ENCODE measurements around the gene SLC35F2.

Gene SLC35F2

GRCh38 chr11:107751082-107751481 is 107.5 kb downstream of the SLC35F2 start:
- Mint-ChIP-seq H3K9me3 (no peaks in the 10 kb centered on the region), H3K36me3 (ENCODE audit: low read depth) (no peaks in the 10 kb centered on the region), H3K27ac (no peak overlapping the region), H3K4me3 (no peak overlapping the region), H3K27me3 (peaks cover 8% of the 10 kb centered on the region), H3K4me1 (ENCODE audit: low read depth) (no peaks in the 10 kb centered on the region)
- no peak for DNase-seq

- H3K27me3 Mint-ChIP-seq: peaks cover 8% of the 10 kb centered on the region
- no peaks in the 10 kb centered on the region for H3K9me3 Mint-ChIP-seq
- H3K4me1 Mint-ChIP-seq (ENCODE audit: low read depth): no peaks in the 10 kb centered on the region
- no peaks in the 10 kb centered on the region for H3K36me3 Mint-ChIP-seq (ENCODE audit: low read depth)
- no peak for DNase-seq
- no peak overlapping the region for H3K27ac Mint-ChIP-seq
- H3K4me3 Mint-ChIP-seq: no peak overlapping the region
These were observed 108.3 kb downstream of the SLC35F2 start for GRCh38 chr11:107750313-107750712.

- H3K36me3 Mint-ChIP-seq (ENCODE audit: low read depth): no peaks in the 10 kb centered on the region
- H3K4me1 Mint-ChIP-seq (ENCODE audit: low read depth): no peaks in the 10 kb centered on the region
- H3K9me3 Mint-ChIP-seq: no peaks in the 10 kb centered on the region
- H3K27me3 Mint-ChIP-seq: peaks cover 25% of the 10 kb centered on the region
- H3K27ac Mint-ChIP-seq: no peak overlapping the region
- no peak overlapping the region for H3K4me3 Mint-ChIP-seq
- DNase-seq: no peak
These were observed 111.0 kb downstream of the SLC35F2 start for GRCh38 chr11:107747622-107748021.

- no peak overlapping the region for H3K27ac Mint-ChIP-seq
- no peaks in the 10 kb centered on the region for H3K36me3 Mint-ChIP-seq (ENCODE audit: low read depth)
- H3K4me3 Mint-ChIP-seq: no peak overlapping the region
- no peaks in the 10 kb centered on the region for H3K4me1 Mint-ChIP-seq (ENCODE audit: low read depth)
- peaks cover 39% of the 10 kb centered on the region for H3K27me3 Mint-ChIP-seq
- no peak for DNase-seq
- no peaks in the 10 kb centered on the region for H3K9me3 Mint-ChIP-seq
These were observed 113.9 kb downstream of the SLC35F2 start for GRCh38 chr11:107744736-107745135.

- peaks cover 46% of the 10 kb centered on the region for H3K27me3 Mint-ChIP-seq
- H3K4me3 Mint-ChIP-seq: no peak overlapping the region
- H3K4me1 Mint-ChIP-seq (ENCODE audit: low read depth): no peaks in the 10 kb centered on the region
- no peak for DNase-seq
- H3K9me3 Mint-ChIP-seq: no peaks in the 10 kb centered on the region
- H3K36me3 Mint-ChIP-seq (ENCODE audit: low read depth): no peaks in the 10 kb centered on the region
- no peak overlapping the region for H3K27ac Mint-ChIP-seq
These were observed 115.4 kb downstream of the SLC35F2 start for GRCh38 chr11:107743191-107743590.

GRCh38 chr11:107741044-107741823 is 117.4 kb downstream of the SLC35F2 start:
- Mint-ChIP-seq H3K4me1 (ENCODE audit: low read depth) (no peaks in the 10 kb centered on the region), H3K36me3 (ENCODE audit: low read depth) (no peaks in the 10 kb centered on the region), H3K27me3 (peaks cover 55% of the 10 kb centered on the region), H3K9me3 (no peaks in the 10 kb centered on the region), H3K27ac (no peak overlapping the region), H3K4me3 (no peak overlapping the region)
- no peak for DNase-seq

Measured in activated T-cell treated with anti-CD3 and anti-CD28 coated beads, Interleukin-2, amount 50 U/mL, for 24 hours (primary cell).